SW 1271 (cell line): ENCODE measurements around the gene DFFB.

ENCODE experiments used
- DNase-seq, 2 experiments: peaks; one replicate each; lab custom pipeline; 2025; lab: John Stamatoyannopoulos, UW

Gene DFFB

GRCh38 chr1:3925762-3926161 lies 68.5 kb downstream of the DFFB start:
- DNase-seq, result no peak

GRCh38 chr1:3926956-3927355 lies 69.7 kb downstream of the DFFB start:
- DNase-seq, result no peak

- no peak for DNase-seq
Observed at GRCh38 chr1:3928586-3928985, 71.3 kb downstream of the DFFB start.

GRCh38 chr1:3929126-3929525 lies 71.8 kb downstream of the DFFB start:
- DNase-seq, result no peak

- DNase-seq, result no peak
Observed at GRCh38 chr1:3930301-3931006, 73.2 kb downstream of the DFFB start.

GRCh38 chr1:3931007-3931912 lies 74.0 kb downstream of the DFFB start:
- no peak for DNase-seq

GRCh38 chr1:3932156-3932919 lies 75.1 kb downstream of the DFFB start:
- no peak for DNase-seq
